ENCODE measurements around the gene ARG1.

Gene ARG1

GRCh38 chr6:131587909-131588308 is 14.9 kb downstream of the ARG1 start:
- DNase-seq: no peak

- DNase-seq: no peak
Observed at GRCh38 chr6:131588643-131589042, 15.6 kb downstream of the ARG1 start.

DNA sequence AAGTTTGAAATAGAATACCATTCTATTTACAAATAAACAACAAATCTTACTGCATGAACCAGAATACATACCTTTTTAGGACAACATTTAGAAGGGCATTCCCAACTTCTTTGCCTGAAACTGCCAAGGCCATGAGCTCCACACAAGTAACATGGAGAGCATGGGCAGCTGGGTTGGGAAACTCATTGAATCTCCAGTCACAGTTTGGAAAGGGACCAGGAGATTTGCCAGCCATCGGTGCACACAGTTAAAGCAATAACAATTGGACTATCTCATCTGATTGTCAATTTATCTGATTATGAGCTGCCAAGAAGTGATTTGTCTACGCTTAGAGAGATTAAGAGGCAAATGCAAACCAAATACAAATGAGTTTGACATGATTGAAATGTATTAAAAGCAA is 19.9 kb downstream of the ARG1 start:
- no peak for DNase-seq

DNA sequence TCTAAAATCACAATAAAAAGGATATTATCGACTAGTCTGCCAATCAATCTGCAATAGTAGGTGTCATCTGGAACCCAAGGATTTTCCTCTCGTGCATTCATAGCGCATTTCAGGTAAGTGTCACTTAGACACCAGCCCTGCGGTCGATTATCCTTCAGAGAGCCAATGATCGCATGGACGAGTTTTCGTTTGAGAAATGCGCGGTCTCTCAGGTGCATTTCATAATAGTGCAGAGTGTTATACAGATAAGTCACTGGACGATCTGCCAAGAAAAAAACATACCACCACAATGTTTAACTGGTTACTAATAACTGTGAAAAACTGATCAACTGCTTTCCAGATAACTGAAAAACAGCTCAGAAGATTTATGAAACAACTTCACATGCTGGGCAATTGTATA is 21.0 kb downstream of the ARG1 start:
- no peak for DNase-seq

DNA sequence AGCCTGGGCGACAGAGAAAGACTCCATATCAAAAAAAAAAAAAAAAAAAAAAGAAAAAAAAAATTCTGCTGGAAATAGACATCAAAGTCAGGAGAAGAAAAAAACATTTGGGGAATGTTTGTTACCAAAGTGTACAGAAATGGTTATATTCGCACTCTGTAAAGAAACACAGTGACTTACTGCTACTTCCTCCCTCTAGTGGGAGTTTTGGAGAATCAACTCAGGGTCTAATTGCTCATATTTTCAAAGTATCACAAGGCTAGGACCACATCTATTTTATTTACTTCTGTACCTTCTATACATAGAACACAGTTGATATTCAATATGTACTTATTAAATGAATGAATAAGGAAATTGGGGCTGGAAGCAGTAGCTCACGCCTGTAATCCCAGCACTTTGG is 24.4 kb downstream of the ARG1 start:
- no peak for DNase-seq

DNA sequence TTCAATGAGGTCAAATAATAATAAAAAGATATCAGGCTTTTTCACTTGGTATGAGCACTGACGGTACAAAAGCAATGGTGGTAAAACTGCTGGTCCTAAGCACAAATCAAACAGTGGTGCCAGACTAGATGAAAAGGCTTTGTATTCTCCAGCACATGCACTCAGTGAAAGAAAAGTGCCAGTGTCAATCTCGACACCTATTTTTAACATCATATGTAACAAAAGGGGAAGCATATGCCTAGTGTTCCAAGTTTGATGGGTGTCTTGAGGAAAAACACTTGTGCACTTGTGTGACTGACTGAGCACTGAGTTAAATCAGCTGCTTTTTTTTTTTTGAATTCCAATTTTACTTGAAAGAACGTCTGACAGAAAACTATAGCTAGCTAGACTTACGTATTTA is 27.7 kb downstream of the ARG1 start:
- no peak for DNase-seq

DNA sequence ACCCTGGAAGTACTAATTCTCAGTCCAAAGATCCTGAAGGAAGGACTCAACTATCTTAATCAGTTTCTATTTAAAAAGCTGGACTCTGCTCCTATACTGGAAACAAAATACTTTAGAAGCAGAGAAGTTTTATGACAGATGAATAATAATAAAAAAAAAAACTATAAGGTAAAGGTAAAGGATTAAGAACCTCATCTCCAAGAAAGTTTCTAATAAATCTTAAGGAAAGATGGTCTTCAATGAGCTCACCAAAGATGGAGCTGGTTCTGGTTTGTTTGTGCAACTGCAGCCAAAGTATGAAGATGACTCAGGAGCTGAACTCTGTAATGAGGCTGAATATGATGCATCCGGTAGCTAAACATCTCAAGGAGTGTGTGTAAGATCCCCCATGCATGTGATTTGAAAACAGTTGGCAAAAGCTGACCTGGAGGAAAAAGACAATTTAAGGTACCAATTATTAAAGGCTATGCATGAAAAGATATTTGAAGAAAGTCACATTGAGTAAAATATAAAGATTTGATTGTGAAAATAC is 29.8 kb downstream of the ARG1 start:
- peak; percentile 0 for DNase-seq

DNA sequence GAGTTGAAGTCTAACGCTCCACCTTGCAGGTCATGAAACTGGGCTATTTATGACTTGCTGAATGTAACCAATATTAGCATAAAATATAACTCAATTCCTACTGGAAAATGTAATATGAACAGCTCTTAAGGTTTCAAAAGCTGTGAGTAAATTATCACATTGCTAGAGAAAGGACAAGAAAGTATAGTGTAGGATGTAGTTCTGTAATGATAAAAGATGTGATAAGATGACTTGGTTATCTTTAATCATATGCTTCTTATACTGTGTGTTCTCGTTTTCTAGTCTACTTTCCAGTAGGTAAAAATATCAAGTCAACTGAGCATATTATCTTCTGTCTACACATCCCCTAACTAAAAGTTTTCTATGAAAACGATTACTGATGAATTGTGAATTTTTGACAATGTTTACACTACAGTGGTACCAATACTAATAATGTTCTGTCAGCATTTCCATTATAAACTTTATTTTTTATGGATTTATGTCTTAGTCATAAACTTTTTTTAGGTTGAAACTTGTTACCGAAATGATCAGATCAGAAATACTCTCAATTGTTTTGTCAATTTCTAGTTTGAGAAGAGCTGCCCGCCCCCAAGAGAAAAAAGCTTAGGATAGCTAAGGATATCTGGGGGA is 40.4 kb downstream of the ARG1 start:
- no peak for DNase-seq

GRCh38 chr6:131615275-131615674 is 42.2 kb downstream of the ARG1 start:
- DNase-seq: no peak

GRCh38 chr6:131627724-131628682 is 55.0 kb downstream of the ARG1 start, which contains the start of gene MED23:
Gene MED23, minus strand, starts transcription at chr6:131628242. Its CDS starts 193 bp downstream, at chr6:131628049.
- peak; percentile 90 for DNase-seq

DNA sequence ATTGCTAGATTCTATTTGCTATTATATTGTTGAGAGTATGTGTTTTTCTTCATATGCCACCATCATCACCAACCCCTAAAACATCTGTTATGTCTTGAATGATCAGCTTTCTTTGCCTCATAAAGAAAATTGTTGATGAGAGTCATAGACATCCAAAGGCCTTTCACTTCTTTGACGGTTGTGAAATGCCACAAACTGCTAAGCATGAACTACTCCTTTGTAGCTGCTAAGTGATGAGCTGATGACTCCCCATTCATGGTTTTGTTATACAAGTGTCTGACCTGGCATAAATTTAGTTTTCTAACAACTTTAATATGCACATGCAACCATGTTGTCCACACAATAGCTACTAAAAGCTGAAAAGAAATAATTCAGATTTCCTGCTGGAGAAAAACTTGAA is 55.7 kb downstream of the ARG1 start:
- no peak for DNase-seq

GRCh38 chr6:131629651-131630050 is 56.6 kb downstream of the ARG1 start:
- no peak for DNase-seq

DNA sequence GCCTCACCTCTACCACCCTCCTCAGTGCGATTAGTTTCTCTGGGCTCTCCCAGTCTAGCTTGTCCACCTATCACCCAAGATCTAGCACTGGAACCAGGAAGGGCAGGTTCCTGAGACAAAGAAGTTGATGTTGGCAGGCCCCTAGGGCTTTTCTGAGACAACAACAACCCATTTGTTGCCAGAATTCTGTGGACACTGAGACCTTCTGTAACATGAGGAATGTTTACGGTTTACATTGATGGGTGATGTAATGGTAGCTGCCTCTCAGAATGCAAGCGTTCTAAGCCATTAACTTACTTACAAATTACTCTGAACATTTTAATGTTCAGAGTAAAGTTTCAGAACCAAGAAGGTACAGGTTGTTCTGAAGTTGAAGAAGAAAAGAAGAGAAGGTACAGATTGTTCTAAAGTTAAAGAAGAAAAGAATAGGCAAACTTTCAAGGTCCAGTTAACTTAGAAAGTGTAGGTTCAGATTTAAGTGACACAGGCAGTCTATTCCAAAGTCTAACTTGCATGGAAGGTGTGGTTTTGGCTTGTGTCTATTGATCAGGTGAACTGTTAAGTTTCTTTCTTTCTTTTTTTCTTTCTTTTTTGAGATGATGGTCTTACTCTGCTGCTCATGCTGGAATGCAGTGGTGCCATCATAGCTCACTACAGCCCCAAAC is 58.7 kb downstream of the ARG1 start:
- DNase-seq: no peak
